ENCODE data around the gene CTSC.

DNA sequence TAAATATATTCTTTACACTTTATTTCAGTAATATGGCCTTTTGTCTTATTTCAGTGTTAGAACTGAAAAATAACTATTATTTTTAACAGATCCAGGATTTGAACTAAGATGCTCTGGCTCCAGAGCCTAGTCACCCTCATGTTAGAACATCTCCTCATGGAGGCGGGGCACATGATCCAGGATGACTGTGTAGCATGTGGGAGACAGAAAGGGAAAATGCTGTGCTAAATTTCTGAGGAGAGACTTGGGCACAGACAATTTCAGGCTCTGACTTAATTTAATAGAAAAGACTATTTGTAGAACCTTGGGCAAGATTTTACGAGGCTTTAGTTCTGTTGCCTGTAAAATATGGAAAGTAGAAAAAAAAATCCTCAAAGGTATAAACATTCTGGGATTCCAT is 24.1 kb downstream of the CTSC start:
- TF ChIP-seq POLR2AphosphoS5 (IDR thresholded peaks at IDR 0.05; ENCODE audit: low read depth, low read length) (no peak), MEF2A (IDR thresholded peaks at IDR 0.05; ENCODE audit: borderline replicate concordance, low read depth) (no peak), CHD2 (IDR thresholded peaks at IDR 0.05; ENCODE audit: low read length, partially characterized antibody) (no peak), NFIC (IDR thresholded peaks at IDR 0.05; ENCODE audit: borderline replicate concordance) (no peak), FOXM1 (IDR thresholded peaks at IDR 0.05; ENCODE audit: low read depth) (no peak)
- TF ChIP-seq, protein P1, sequence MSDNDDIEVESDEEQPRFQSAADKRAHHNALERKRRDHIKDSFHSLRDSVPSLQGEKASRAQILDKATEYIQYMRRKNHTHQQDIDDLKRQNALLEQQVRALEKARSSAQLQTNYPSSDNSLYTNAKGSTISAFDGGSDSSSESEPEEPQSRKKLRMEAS (IDR thresholded peaks at IDR 0.05; ENCODE audit: low read depth): no peak
- TF ChIP-seq, protein P2, sequence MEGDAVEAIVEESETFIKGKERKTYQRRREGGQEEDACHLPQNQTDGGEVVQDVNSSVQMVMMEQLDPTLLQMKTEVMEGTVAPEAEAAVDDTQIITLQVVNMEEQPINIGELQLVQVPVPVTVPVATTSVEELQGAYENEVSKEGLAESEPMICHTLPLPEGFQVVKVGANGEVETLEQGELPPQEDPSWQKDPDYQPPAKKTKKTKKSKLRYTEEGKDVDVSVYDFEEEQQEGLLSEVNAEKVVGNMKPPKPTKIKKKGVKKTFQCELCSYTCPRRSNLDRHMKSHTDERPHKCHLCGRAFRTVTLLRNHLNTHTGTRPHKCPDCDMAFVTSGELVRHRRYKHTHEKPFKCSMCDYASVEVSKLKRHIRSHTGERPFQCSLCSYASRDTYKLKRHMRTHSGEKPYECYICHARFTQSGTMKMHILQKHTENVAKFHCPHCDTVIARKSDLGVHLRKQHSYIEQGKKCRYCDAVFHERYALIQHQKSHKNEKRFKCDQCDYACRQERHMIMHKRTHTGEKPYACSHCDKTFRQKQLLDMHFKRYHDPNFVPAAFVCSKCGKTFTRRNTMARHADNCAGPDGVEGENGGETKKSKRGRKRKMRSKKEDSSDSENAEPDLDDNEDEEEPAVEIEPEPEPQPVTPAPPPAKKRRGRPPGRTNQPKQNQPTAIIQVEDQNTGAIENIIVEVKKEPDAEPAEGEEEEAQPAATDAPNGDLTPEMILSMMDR (IDR thresholded peaks at IDR 0.05): no peak
